ENCODE results near the gene HSD17B13. TPM values are rescaled to one million over a fixed set of nuclear protein-coding genes. Genes with fewer than 3 reads are reported as not detected.

The HSD17B13 gene
- total and polyA plus RNA-seq, 2 experiments from 2014 or later: 0.15 TPM; not detected in 1

DNA sequence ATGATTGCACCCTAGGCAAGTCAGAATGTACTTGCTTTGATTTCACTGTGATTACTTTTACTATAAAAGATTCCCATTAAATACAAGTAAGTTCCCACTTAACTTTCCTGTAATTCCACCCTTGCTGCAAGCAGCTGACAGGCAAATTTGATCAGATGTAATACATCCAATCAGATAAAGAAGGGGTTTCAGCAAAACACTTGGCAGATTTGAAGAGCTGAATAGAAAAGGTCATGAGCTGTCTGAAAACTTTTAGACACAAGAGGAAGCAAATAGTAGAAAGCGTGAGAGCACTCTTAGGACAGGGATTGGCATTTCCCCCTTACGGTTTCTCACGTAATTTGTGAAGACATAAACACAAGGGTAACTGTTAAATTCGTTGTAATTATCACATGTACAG, 22.8 kb downstream of the HSD17B13 start:
- Histone ChIP-seq H3K27ac (ENCODE audit: low read depth) (no peak overlapping the region), H2AFZ (peak overlapping the region; percentile 66; the same call in 1 of the 2 replicates), H3K79me2 (replicated peaks; ENCODE audit: insufficient read depth) (no peaks in the 10 kb centered on the region), H3F3A (replicated peaks; ENCODE audit: low read depth) (no peaks in the 10 kb centered on the region), H3K4me3 (no peak overlapping the region), H4K20me1 (replicated peaks; ENCODE audit: insufficient read depth) (no peaks in the 10 kb centered on the region), H3K4me1 (ENCODE audit: insufficient read depth) (no peaks in the 10 kb centered on the region), H3K27me3 (ENCODE audit: insufficient read depth) (no peaks in the 10 kb centered on the region), H3K9me2 (ENCODE audit: insufficient read depth) (no peaks in the 10 kb centered on the region), H3K4me2 (no peak overlapping the region), H3K36me3 (ENCODE audit: insufficient read depth) (no peaks in the 10 kb centered on the region)
- DNase-seq (ENCODE audit: low spot score): no peak
- TF ChIP-seq, protein P1, sequence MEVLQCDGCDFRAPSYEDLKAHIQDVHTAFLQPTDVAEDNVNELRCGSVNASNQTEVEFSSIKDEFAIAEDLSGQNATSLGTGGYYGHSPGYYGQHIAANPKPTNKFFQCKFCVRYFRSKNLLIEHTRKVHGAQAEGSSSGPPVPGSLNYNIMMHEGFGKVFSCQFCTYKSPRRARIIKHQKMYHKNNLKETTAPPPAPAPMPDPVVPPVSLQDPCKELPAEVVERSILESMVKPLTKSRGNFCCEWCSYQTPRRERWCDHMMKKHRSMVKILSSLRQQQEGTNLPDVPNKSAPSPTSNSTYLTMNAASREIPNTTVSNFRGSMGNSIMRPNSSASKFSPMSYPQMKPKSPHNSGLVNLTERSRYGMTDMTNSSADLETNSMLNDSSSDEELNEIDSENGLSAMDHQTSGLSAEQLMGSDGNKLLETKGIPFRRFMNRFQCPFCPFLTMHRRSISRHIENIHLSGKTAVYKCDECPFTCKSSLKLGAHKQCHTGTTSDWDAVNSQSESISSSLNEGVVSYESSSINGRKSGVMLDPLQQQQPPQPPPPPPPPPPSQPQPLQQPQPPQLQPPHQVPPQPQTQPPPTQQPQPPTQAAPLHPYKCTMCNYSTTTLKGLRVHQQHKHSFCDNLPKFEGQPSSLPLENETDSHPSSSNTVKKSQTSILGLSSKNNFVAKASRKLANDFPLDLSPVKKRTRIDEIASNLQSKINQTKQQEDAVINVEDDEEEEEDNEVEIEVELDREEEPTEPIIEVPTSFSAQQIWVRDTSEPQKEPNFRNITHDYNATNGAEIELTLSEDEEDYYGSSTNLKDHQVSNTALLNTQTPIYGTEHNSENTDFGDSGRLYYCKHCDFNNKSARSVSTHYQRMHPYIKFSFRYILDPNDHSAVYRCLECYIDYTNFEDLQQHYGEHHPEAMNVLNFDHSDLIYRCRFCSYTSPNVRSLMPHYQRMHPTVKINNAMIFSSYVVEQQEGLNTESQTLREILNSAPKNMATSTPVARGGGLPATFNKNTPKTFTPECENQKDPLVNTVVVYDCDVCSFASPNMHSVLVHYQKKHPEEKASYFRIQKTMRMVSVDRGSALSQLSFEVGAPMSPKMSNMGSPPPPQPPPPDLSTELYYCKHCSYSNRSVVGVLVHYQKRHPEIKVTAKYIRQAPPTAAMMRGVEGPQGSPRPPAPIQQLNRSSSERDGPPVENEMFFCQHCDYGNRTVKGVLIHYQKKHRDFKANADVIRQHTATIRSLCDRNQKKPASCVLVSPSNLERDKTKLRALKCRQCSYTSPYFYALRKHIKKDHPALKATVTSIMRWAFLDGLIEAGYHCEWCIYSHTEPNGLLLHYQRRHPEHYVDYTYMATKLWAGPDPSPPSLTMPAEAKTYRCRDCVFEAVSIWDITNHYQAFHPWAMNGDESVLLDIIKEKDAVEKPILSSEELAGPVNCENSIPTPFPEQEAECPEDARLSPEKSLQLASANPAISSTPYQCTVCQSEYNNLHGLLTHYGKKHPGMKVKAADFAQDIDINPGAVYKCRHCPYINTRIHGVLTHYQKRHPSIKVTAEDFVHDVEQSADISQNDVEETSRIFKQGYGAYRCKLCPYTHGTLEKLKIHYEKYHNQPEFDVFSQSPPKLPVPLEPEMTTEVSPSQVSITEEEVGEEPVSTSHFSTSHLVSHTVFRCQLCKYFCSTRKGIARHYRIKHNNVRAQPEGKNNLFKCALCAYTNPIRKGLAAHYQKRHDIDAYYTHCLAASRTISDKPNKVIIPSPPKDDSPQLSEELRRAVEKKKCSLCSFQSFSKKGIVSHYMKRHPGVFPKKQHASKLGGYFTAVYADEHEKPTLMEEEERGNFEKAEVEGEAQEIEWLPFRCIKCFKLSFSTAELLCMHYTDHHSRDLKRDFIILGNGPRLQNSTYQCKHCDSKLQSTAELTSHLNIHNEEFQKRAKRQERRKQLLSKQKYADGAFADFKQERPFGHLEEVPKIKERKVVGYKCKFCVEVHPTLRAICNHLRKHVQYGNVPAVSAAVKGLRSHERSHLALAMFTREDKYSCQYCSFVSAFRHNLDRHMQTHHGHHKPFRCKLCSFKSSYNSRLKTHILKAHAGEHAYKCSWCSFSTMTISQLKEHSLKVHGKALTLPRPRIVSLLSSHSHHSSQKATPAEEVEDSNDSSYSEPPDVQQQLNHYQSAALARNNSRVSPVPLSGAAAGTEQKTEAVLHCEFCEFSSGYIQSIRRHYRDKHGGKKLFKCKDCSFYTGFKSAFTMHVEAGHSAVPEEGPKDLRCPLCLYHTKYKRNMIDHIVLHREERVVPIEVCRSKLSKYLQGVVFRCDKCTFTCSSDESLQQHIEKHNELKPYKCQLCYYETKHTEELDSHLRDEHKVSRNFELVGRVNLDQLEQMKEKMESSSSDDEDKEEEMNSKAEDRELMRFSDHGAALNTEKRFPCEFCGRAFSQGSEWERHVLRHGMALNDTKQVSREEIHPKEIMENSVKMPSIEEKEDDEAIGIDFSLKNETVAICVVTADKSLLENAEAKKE (CRISPR knock-in tag; IDR thresholded peaks at IDR 0.05): no peak
- TF ChIP-seq CTCF (conservative IDR thresholded peaks at IDR 0.05; ENCODE audit: low read depth in 2 of 2): no peak
- TF ChIP-seq ZNF114 (CRISPR knock-in tag; IDR thresholded peaks at IDR 0.05): no peak
- TF ChIP-seq EZH2phosphoT487 (IDR thresholded peaks at IDR 0.05; ENCODE audit: unreplicated experiment): no peak
- TF ChIP-seq ZNF331 (CRISPR knock-in tag; IDR thresholded peaks at IDR 0.05; ENCODE audit: low read depth): no peak
- Mint-ChIP-seq H3K27ac (no peak overlapping the region), H3K27me3 (ENCODE audit: insufficient read depth, low read depth, poor library complexity) (peaks cover 2% of the 10 kb centered on the region), H3K4me3 (no peak overlapping the region), H3K36me3 (ENCODE audit: low read depth) (no peaks in the 10 kb centered on the region), H3K4me1 (no peaks in the 10 kb centered on the region), H3K9me3 (peaks cover under 1% of the 10 kb centered on the region; the same call in 1 of the 3 replicates)
- ATAC-seq: no peak
